OCI-LY1 (cell line): ENCODE data around the gene CEP128.

Experiments
- EZH2 ChIP-seq: fragments of 200-600 bp; sonication (generic), shearing (Covaris generic); IDR thresholded peaks from 2 replicates; pipeline ENCODE4 v1.8.0; 2017; ENCODE audit warnings: borderline replicate concordance, mixed run types, mild to moderate bottlenecking, antibody characterized with exemption, low read length, moderate library complexity, mixed read lengths
- TF ChIP-seq, protein P1 (sequence below): fragments of 200-600 bp; sonication (generic), shearing (Covaris generic); IDR thresholded peaks from 2 replicates; pipeline ENCODE4 v1.5.1; 2017; ENCODE audit warnings: mild to moderate bottlenecking, antibody characterized with exemption, low read length, moderate library complexity, mixed read lengths

DNA sequence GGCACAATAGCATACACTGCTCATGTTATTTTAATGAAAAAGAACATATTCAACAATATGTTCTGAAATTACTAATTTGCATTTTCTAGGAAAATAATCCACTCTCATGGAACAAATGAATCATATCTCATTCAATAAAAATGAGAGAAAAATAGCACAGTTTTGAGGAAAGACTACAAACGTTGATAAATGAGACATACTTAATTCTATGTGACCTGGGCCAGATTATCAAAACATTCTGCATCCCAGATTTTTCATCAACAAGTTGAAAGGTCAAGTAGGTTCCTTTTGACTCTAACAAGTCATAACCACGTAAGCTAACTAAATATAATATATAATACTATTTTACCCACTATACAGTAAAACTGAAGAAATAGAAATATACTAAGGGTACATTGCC is 296.7 kb downstream of the CEP128 start:
- TF ChIP-seq, protein P1, sequence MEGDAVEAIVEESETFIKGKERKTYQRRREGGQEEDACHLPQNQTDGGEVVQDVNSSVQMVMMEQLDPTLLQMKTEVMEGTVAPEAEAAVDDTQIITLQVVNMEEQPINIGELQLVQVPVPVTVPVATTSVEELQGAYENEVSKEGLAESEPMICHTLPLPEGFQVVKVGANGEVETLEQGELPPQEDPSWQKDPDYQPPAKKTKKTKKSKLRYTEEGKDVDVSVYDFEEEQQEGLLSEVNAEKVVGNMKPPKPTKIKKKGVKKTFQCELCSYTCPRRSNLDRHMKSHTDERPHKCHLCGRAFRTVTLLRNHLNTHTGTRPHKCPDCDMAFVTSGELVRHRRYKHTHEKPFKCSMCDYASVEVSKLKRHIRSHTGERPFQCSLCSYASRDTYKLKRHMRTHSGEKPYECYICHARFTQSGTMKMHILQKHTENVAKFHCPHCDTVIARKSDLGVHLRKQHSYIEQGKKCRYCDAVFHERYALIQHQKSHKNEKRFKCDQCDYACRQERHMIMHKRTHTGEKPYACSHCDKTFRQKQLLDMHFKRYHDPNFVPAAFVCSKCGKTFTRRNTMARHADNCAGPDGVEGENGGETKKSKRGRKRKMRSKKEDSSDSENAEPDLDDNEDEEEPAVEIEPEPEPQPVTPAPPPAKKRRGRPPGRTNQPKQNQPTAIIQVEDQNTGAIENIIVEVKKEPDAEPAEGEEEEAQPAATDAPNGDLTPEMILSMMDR, result no peak
- TF ChIP-seq EZH2, result no peak
